ACHN (cell line): ENCODE data around the gene SLC9A1.
A peak's percentile ranks its signal among the peaks of the same experiment; 100 is the strongest.

Experiments
- DNase-seq: peaks from one replicate; pipeline ENCODE4 v3.0.0-alpha.2; 2015
- in situ Hi-C: cut with HindIII; loops from 2 replicates; pipeline ENCODE4 v1.10.0; 2017; ENCODE audit warnings: low sequenced_read_pairs, low pct_ligation_motif_present, low pct_unique_long_range_greater_than_20kb

The SLC9A1 gene

DNA sequence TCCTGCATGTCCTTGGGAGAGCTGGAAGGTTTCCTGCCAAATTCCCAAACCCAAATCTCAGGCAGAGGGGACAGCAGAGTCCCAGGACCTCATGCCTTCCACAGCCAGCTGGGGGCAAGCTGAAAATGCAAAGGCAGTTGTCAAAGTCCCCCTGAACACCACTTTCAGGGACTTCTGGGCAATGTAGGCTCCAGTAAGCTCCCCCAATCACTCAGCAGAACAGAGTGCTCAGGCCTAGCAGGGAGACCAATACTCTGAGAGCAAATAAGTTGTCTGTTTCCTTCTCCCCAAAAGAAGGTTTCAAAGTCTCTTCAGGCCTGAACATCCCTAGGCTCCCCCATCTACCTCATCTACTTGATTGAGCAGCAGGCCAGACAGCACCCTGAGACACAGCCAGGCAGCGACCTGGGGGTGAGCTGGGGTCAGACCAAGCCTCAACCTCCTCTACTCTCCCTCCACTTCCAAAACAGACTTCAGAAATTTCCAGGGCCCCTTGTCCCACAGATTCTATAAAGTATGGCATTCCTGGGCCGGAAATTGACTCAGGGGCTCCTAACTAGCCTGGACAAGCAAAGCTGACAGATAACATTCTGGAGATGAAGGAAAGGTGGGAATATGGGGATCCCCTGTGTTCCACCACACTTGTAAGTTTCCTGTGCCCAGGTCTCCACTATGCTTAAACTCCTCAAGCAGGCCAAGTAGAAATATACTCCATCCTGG, 1.9 kb downstream of the SLC9A1 start:
- in situ Hi-C loops: no loop called here
- no peak for DNase-seq

DNA sequence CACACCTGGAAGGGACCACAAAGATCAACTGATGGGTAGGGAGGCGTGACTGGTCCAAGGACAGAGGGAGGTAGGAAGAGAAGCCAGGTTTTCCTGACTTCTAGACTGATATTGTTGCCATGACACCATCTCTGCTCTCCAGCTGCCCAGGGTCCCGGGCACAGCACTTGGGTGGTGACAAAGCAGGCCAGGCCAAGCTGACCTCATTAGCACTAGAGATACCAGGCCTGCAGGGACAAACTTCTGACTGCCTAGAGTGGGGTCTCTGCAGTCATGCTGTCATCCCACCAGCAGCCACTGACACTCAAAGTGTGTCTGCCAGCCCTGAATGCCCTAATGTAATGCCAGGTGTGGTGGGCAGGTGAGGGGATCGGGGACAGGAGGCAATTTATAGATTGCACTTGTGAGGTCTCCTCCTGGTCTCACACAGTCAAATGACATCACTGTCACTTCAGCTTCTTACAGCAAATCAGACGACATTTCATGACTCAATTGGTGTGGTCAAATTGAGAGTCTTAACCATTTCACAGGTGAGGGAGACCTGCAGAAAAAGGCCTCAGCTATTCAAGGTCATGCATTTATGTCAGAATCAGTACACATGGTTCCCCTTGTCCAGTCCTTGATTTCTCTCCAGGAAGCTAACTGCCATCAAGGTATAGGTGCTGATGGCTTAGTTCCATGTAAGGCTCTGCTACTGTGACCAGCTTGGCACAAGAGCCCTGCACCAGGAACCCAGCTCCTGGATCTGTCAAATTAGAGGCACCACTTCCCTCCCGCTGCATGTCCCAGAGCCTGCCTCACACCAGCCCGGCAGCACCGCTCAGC, 2.7 kb downstream of the SLC9A1 start:
- no peak for DNase-seq
- in situ Hi-C loops: no loop called here

DNA sequence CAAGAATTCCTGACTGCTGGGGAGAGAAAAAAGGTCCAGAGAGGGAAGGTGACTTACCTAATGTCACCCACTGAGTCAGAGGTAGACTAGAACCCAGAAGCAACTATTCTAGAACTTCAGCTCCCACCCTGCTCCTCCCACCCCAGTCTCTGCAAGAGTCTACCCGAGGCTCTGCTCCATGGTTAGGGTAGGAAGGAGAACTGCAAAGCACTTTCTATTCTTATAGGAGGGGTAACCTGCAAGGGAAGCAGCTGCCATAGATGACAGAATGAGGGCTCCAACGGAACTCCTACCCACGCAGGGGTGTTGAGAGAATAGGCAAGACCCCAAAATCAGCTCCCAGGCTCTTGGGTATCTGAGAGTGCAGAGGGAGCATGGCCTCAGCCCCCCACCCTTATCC, 4.3 kb downstream of the SLC9A1 start:
- in situ Hi-C loops: no loop called here

DNA sequence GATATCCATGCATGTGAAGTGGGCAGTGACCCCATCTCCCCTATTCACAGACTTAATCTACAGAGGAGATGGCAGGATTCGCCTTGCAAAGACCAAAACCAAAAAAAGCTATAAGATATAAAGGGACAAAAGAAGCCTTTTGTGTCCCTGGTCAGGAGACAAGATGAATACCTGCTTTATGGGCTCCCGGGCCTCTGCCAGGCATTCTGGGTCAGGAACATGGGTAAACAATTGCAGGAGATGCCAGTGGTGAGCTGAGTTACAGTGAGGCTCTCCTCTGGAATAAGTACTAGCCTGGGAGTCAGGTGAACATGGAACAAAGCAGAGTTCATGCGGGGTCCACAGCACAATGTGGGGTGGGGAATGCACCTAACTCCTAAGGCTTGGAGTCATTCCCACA, 4.7 kb downstream of the SLC9A1 start:
- DNase-seq: no peak
- in situ Hi-C loops: no loop called here

More for the DNA sequence above, 4.3 kb downstream of the SLC9A1 start:
- no peak for DNase-seq

DNA sequence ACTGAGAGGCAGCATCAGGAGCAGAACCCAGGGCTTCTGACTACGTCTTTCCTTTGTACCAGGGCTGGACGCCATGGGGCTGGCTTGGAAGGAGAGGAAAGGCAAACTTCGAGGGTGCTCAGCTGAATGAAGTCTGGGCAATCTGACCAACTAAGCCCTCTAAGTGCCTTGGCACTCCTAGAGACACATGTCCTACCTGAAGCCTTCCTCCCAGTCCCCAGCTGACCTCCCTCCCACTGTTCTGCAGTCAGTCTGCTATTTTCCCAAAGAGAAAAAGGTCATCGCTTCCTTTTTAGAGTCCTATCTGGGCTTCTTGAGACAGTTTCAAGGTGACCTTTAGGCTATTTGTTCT, 5.2 kb downstream of the SLC9A1 start:
- in situ Hi-C loops: no loop called here

DNA sequence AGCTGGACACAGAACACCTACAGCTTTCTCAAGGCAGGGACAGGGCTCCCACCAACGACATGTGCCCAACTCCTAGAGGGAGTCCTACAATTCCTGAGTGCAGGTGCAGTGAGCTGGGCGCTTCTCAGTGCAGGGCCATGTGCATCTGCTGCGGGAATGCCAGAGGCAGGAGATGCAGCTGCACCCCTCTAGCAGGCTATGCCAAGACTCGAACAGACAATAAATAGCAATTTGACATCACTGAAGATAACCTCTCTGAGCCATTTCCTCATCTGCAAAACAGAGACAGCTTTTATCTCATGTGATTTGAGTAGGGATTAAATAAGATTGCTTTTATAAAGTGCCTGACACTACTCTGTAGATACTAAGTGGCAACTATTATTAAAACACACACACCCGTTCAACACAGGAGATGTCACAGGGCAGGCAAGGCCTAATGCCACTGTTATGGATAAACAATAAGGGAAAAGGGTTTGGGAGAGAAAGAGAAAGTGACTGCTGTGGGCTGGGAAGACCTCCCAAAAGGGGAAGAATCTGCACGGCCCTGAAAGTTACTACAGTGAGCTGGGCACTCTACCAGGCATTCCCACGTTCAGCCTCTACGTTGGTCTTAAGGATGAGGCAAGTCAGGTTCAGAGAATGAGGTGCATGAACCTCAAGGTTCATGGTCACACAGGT, 5.7 kb downstream of the SLC9A1 start:
- in situ Hi-C loops: no loop called here
- DNase-seq: no peak

More for the DNA sequence above, 5.2 kb downstream of the SLC9A1 start:
- no peak for DNase-seq

DNA sequence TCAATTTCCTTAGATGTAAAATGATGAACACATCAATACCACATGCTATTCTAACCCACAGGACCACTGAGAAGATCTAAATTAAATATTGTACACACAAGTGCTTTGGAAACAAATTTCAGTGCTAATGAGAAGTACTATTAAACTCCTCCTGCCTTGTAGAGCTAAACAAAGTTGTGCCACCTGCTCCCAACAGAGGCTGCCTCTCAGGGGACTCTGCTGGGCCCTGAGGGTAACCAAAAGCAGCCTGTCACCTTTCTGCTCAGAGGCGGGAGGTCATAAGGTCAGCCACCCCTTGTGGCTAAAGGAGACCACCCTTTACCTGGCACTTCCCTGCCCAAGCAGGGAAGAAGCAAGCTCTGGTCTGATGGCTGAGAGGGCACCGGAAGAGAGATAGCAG, 6.3 kb downstream of the SLC9A1 start:
- in situ Hi-C loops: no loop called here
- DNase-seq: no peak

DNA sequence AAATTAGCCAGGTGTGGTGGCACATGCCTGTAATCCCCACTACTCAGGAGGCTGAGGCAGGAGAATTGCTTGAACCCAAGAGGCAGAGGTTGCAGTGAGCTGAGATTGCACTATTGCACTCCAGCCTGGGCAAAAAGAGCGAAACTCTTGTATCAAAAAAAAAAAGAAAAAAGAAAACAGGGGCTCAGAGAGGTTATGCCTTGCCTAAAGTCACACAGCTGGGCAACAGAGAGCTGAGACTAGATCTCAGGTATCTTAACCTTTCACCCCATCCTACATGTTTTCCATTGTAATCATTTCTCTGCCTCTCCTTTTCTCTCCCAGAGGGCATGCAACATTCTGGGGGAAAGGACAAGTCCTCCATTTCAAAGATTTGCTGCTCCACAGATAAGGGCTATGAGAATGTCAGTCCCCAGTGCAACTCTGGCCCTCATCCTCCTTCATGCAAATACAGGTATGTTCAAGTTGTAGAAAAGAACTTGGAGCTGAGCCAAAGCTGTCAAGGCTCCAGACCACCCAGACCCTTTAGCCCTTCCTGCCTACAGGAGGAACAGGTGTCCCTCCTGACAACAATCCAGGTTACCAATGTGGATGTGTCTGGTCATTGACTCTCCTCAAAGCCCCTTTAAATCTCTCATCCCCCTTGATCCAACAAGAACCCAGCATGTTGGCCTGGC, 6.9 kb downstream of the SLC9A1 start:
- DNase-seq: no peak
- in situ Hi-C loops: no loop called here

DNA sequence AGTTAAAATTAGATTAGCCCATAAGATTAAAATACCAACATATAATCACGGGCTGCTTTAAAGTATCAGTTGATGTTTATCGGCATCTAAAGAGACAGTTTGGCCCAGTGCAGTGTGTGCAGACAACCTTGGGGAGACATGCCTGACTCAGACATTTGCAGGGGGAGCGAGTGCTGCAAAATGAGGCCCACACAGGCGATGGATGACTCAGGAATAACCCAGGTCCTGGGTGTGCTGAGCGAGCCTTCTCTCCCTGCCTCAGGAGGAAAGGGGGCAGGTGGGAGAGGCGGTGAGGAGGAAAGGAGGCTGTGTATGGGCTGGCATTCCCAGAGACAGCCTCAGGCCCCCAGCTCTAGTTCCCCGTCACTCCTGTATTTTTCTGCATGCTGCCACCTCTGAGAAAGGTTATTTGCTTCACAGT, 9.0 kb downstream of the SLC9A1 start:
- peak; percentile 77 for DNase-seq
- in situ Hi-C loops: no loop called here

DNA sequence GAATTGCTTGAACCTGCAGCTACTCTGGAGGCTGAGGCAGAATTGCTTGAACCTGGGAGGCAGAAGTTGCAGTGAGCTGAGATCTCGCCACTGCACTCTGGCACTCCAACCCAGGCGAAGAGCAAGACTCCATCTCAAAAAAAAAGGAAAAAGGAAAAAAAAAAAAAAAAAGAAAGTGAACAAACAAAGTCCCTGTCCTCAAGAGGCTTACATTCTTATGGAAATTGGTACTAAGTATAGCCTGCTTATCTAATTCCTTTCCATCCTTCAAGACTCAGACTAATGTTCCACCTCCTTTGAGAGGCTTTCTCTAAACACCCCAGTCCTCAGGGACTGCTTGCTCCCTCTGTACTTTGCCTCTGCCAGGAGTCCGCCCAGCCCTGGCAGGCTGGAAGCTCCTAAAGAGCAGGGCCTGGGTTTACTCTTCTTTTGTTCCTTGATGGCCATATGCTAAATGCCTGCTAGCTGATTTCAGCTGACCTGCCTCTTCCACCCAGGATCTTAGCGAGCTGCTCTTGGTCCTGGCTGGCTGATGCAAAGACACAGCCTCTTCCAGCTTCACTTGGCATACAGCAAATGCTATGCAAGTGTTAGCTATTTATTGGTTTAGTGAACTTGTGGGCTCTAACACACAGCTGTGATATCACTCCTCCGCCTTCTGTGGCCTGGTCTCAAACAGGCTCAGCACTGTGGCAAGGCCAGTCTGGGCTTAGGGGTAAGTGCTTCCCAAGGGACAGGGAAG, 9.8 kb downstream of the SLC9A1 start:
- peak; percentile 11 for DNase-seq

DNA sequence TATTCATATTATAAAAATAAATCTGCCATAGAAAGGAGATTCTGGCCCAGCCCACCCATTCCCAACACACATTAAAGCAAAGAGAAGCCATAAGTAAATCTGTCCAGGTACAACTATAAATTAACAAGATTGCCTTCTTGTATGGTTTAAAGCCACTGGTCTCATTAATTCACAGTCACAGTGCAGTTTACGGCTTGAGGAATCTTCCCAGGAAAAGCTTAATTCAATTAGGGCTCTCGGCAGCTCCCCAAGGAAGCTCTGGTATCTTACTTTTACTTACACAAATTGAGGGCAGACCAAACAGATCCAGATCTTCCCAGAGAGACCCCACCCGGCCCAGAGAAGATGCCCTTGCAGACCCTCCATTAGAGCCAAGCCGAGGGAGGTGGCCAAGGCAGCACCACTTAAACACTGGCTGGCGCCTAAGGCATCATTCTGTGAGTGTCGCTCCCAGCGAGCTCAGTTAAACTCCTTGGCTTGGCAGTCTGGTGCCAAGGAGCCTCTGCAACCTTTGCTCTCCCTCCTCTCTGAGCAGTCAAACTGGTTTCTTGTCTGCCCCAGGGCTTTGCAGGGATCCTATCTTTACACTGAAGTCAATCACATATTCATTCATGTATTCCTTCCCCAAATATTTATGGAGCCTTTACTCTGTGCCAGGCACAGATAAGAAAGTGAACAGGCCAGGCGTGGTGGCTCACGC, 10.7 kb downstream of the SLC9A1 start:
- in situ Hi-C loops: no loop called here

More for the DNA sequence above, 9.8 kb downstream of the SLC9A1 start:
- in situ Hi-C loops: no loop called here

DNA sequence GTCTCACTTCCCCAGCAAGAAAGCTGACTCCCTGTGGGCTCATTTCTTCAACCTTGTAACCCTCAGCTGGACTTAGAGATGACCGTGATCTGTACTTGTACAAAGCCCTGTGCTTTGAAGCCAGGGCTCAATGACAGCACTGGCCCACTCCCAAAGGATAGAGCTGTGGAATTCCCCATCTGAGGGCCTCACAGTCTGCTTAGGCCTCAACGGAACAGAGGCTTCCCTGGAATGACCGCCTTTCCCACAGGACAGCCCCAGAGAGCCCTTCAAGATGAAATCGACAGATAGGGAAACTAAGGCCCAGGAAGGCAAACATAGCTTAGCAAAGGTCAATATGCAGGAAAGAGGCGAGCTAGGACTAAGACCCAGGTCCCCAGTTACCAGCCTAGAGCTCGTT, 11.5 kb downstream of the SLC9A1 start:
- no peak for DNase-seq
- in situ Hi-C loops: no loop called here

More for the DNA sequence above, 10.7 kb downstream of the SLC9A1 start:
- DNase-seq: no peak

DNA sequence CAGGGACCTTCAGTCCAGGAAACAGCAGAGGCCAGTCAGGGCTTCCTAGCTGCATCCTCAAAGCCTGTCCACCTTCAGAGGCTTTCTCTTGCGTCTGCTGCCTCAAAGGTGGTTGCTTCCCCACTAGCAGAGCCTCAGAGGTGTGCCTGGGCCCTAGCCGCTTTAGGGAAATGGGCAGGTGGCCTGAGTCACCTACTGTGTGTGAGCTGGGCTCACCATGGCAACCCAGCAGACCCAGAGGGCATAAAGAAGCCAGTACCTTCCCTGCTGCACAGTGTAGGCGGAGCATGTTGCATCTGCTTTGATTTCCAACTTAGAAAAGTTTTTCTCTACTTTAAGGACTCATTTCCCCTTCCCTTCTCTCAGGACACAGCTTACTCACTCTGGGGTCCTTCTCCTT, 12.5 kb downstream of the SLC9A1 start:
- DNase-seq: no peak
- in situ Hi-C loops: no loop called here

DNA sequence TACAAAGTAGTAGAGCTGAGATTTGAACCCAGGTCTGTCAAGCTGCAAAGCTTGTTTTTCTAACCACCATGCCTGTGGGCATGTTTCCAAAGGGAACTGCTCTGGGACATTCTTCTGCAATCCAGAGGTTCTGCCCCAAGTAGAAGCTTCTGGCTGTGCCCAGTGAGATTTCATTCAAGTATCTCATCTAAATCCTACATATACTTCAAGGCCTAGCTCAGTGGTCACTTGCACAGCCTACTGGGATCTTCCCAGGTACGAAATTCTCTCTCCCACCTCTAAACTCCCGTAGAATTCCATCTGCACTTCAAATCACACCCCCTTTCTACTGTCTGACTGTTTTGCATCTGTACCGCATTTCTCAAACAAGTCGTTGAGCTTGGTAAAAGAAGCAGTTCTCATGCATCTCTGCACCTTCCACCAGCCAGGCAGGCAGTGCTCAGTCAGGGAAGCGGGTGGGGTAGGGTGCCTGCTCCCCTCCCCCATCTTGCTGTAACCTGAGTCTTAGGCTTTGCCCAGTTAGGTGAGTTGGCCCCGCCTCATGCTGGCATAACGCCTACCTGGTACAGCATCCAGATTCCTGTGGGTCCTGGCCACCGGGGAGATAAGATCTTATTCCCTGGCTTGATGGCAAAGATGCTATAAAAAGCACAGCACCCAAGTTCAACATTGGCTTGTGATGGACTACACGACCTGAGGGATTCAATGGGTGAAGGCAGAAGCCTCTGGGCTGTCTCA, 13.5 kb downstream of the SLC9A1 start:
- no peak for DNase-seq
- in situ Hi-C loops: no loop called here

DNA sequence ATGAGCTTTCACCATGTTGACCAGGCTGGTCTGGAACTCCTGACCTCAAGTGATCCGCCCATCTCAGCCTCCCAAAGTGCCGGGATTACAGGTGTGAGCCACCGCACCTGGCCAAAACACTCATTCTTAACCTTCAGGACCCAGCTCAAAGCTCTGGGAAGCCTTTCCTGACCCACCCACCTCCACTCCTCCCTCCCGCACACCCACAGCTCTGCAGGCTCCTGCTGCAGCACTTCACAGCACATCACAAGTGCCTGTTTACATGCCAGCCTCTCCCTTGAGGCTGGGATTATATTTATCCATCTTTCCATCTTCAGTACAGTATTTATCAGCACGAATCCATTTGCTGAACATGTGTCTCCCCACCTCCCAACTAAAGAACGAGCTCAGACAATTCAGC, 14.9 kb downstream of the SLC9A1 start:
- in situ Hi-C loops: no loop called here
- no peak for DNase-seq

DNA sequence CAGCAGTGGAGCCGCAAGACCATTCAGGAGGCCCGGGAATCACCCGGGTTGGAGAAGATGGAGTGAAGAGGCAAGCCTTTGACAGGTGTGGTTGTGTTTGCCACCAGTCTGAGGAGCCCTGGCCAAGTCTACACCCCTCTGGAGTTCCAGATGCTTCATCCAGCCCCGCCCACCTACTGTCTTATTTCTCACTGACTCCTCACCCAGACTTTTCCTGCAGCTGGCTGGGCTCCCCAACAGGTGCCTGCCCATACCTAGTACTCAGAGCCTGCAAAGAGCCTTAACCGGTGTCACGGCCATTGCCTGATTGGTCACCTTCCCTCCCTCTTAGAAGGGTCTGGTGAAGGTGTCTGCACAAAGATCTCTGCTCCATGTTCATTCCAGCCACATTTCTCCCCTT, 16.0 kb downstream of the SLC9A1 start:
- no peak for DNase-seq
- in situ Hi-C loops: no loop called here

DNA sequence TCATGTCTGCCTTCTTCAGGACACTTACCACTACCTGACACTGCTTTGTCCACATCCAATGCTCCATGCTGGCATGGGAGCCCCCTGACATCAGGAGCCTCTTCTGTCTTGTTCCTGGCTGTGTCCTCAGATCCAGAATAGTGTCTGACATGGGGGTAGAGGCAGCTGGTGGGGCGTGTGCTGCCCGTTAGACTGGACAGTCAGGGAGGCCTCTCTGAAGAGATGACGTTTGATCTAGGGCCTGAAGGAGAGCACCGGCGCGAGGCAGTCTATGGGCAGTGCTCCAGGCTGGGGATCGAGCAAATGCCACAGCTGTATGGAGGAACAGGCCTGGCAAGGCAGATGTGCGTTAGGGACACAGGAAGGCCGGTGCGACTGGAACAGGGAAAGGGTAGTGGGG, 16.6 kb downstream of the SLC9A1 start:
- no peak for DNase-seq
- in situ Hi-C loops: no loop called here
